Measurements from ENCODE around the gene ATRAID. TPM values are rescaled to one million over a fixed set of nuclear protein-coding genes. Genes with fewer than 3 reads are reported as not detected.

The ATRAID gene
- polyA plus RNA-seq, 3 donors = 158 to 166 (median 164) TPM

GRCh38 chr2:27241761-27242613 lies 30.1 kb downstream of the ATRAID start:
- DNase-seq = no peak

GRCh38 chr2:27242614-27242951 lies 30.7 kb downstream of the ATRAID start:
- no peak for DNase-seq

GRCh38 chr2:27243391-27244130 lies 31.7 kb downstream of the ATRAID start:
- DNase-seq = no peak

- DNase-seq = no peak
Observed at GRCh38 chr2:27245116-27245515, 33.3 kb downstream of the ATRAID start.

- DNase-seq = no peak
Observed at GRCh38 chr2:27245626-27246025, 33.8 kb downstream of the ATRAID start.

GRCh38 chr2:27247893-27248292 lies 36.1 kb downstream of the ATRAID start:
- no peak for DNase-seq

- DNase-seq = no peak
Observed at GRCh38 chr2:27249159-27249890, 37.5 kb downstream of the ATRAID start.

GRCh38 chr2:27249891-27250651 lies 38.2 kb downstream of the ATRAID start:
- no peak for DNase-seq

- no peak for DNase-seq
Observed at GRCh38 chr2:27250652-27251379, 39.0 kb downstream of the ATRAID start.

- no peak for DNase-seq
Observed at GRCh38 chr2:27251766-27252165, 39.9 kb downstream of the ATRAID start.

GRCh38 chr2:27255187-27255586 lies 43.3 kb downstream of the ATRAID start:
- DNase-seq = no peak

GRCh38 chr2:27255660-27256059 lies 43.8 kb downstream of the ATRAID start:
- no peak for DNase-seq

GRCh38 chr2:27256855-27257454 lies 45.1 kb downstream of the ATRAID start:
- DNase-seq = no peak

GRCh38 chr2:27258051-27258450 lies 46.2 kb downstream of the ATRAID start:
- DNase-seq = no peak

- no peak for DNase-seq
Observed at GRCh38 chr2:27261241-27261925, 49.5 kb downstream of the ATRAID start.

GRCh38 chr2:27261926-27262298 lies 50.1 kb downstream of the ATRAID start:
- no peak for DNase-seq

GRCh38 chr2:27262379-27263286 lies 50.8 kb downstream of the ATRAID start, which contains the start of gene SLC30A3:
TSS of gene SLC30A3 (minus strand) at chr2:27263047. CDS start at chr2:27262906, 141 bp downstream.
- no peak for DNase-seq

GRCh38 chr2:27263287-27264252 lies 51.7 kb downstream of the ATRAID start:
- DNase-seq = no peak
